Peyer's patch (tissue), 4 donors: ENCODE data around the gene NDC1. TPM values are rescaled to one million over a fixed set of nuclear protein-coding genes. Genes with fewer than 3 reads are reported as not detected.

Experiments used
- DNase-seq, 3 donors: peaks; one replicate each; pipeline ENCODE4 v3.0.0-alpha.2; 2017 to 2019
- H3K27ac ChIP-seq, 4 donors: fragments of 200-600 bp; sonication (generic); one replicate each; pipeline ENCODE4 v1.5.1; 2016 to 2019
- H3K27me3 ChIP-seq, 2 donors: fragments of 200-600 bp; sonication (generic); one replicate each; pipeline ENCODE4 v1.5.1; 2019
- H3K36me3 ChIP-seq, 3 donors: fragments of 200-600 bp; sonication (generic); one replicate each; pipeline ENCODE4 v1.5.1; 2016 to 2019
- H3K4me1 ChIP-seq, 4 donors: fragments of 200-600 bp; sonication (generic); one replicate each; pipeline ENCODE4 v1.5.1; 2016 to 2019
- H3K4me3 ChIP-seq, 4 donors: fragments of 200-600 bp; sonication (generic); 1 replicate in 3 of 4; 2 replicates in 1 of 4; pipeline ENCODE4 v1.5.1; 2016 to 2019; ENCODE audit warnings: mild to moderate bottlenecking in 1 of 4
- H3K9me3 ChIP-seq, 4 donors: fragments of 200-600 bp; sonication (generic); one replicate each; pipeline ENCODE4 v1.5.1; 2016 to 2019; ENCODE audit warnings: mild to moderate bottlenecking in 1 of 4
- POLR2A ChIP-seq, 2 donors: fragments of 450-650 bp; IDR thresholded peaks; one replicate each; pipeline ENCODE4 v1.5.1; 2017; ENCODE audit warnings: antibody characterized with exemption in 2 of 2, mild to moderate bottlenecking in 2 of 2, moderate library complexity in 2 of 2
- total RNA-seq, 4 donors: library from RNA; depleted of rRNA; stranded (reverse); fragments of >200 nt; gene quantifications; one replicate each; pipeline ENCODE4 v1.1.0, GENCODE V29; 2016
- TF ChIP-seq, protein P1 (sequence below), 6 experiments: fragments of 450-650 bp in 4 of 6; fragments of 200-600 bp in 2 of 6; sonication (generic) in 1 of 6; IDR thresholded peaks; one replicate each; pipeline ENCODE4 v1.5.1; 2017 to 2019; ENCODE audit warnings: antibody characterized with exemption in 6 of 6, mild to moderate bottlenecking in 3 of 6, moderate library complexity in 1 of 6

NDC1 gene
- total RNA-seq, 4 donors from 2014 or later, result 4.2 to 8.3 (median 6.7) TPM

DNA sequence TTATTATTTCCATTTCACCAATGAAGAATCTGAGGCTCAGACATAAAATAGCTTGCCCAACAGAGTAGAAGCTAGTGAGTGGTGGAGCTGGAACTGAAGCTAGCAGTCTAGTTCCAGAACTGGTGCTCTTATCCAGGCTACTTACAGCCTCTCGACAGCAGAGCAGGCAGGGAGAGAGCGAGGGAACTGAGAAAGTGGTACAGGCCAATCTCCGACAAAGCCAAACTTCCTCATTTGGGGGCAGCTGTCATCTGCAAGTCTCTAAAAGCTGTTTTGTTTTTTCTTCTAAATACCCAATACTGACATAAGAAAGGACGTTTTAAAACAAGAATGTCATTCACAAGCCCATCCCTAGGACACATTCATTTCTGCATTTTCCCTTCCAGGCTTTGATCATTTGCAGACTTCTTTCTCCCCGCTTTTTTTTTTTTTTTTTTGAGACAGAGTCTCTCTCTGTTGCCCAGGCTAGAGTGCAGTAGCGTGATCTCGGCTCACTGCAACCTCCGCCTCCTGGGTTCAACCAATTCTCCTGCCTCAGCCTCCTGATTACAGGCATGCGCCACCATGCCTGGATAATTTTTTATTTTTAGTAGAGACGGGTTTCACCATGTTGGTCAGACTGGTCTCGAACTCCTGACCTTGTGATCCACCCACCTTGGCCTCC is 31.5 kb upstream of the NDC1 start:
- Histone ChIP-seq H3K27ac (no peak overlapping the region), H3K9me3 (no peaks in the 10 kb centered on the region), H3K4me1 (no peaks in the 10 kb centered on the region), H3K27me3 (no peaks in the 10 kb centered on the region), H3K36me3 (peaks cover 0 to 47% (median 0%) of the 10 kb centered on the region in 3 donors), H3K4me3 (no peak overlapping the region)
- no peak for DNase-seq
- no peak for TF ChIP-seq POLR2A (IDR thresholded peaks at IDR 0.05)
- TF ChIP-seq, protein P1, sequence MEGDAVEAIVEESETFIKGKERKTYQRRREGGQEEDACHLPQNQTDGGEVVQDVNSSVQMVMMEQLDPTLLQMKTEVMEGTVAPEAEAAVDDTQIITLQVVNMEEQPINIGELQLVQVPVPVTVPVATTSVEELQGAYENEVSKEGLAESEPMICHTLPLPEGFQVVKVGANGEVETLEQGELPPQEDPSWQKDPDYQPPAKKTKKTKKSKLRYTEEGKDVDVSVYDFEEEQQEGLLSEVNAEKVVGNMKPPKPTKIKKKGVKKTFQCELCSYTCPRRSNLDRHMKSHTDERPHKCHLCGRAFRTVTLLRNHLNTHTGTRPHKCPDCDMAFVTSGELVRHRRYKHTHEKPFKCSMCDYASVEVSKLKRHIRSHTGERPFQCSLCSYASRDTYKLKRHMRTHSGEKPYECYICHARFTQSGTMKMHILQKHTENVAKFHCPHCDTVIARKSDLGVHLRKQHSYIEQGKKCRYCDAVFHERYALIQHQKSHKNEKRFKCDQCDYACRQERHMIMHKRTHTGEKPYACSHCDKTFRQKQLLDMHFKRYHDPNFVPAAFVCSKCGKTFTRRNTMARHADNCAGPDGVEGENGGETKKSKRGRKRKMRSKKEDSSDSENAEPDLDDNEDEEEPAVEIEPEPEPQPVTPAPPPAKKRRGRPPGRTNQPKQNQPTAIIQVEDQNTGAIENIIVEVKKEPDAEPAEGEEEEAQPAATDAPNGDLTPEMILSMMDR (IDR thresholded peaks at IDR 0.05), result no peak

DNA sequence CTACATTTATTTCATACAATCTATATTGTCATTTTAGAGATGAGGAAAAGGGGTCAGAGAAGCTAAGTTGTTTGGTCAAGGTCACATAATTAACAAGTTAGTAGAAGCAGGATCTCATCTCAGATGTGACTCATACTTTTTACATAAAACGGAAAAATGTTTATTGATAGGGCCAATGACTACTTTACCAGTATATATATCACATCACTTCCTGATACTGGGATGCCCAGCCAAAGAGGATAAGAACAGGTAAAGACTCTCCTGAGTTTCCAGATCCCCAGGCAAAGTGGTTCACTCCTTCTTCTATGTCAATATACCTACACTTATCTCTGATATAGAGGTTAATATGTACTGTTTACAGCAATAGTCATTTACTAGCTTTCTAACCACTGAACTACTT is 30.5 kb upstream of the NDC1 start:
- no peaks in the 10 kb centered on the region for H3K4me1 ChIP-seq
- no peaks in the 10 kb centered on the region for H3K9me3 ChIP-seq
- no peak overlapping the region for H3K4me3 ChIP-seq
- peaks cover 0 to 43% (median 0%) of the 10 kb centered on the region in 3 donors for H3K36me3 ChIP-seq
- TF ChIP-seq POLR2A (IDR thresholded peaks at IDR 0.05), result no peak
- TF ChIP-seq, protein P1 (IDR thresholded peaks at IDR 0.05), result no peak
- no peak overlapping the region for H3K27ac ChIP-seq
- no peak for DNase-seq
- no peaks in the 10 kb centered on the region for H3K27me3 ChIP-seq

- no peaks in the 10 kb centered on the region for H3K9me3 ChIP-seq
- no peak for TF ChIP-seq POLR2A (IDR thresholded peaks at IDR 0.05)
- TF ChIP-seq, protein P1 (IDR thresholded peaks at IDR 0.05), result no peak
- no peak overlapping the region for H3K4me3 ChIP-seq
- H3K36me3 ChIP-seq, result peaks cover 0 to 47% (median 0%) of the 10 kb centered on the region in 3 donors
- H3K27me3 ChIP-seq, result no peaks in the 10 kb centered on the region
- no peak overlapping the region for H3K27ac ChIP-seq
- no peak for DNase-seq
- H3K4me1 ChIP-seq, result no peaks in the 10 kb centered on the region
Measured at GRCh38 chr1:53862507-53862906, 24.4 kb upstream of the NDC1 start.

DNA sequence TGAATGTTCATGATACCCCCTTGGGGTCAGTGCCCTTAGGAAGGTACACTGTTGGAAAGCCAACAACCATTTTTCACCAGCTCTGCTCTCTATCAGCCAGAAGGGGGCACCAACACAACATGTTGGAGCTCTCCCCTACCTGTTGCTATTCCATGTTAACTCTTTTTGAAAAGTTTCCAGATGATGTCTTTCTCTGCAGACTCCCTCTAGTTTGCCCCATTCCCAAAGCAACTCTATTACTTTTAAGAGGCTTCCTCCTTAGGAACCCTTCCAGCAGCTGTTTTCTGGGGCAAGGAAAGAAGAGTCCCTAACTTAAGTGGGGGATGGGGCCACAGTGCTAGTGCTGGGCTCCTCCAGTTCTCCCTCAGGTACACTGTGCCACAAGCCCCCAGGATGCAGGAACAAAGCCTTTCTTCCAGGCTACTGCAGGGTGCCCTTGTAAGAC is 22.9 kb upstream of the NDC1 start:
- Histone ChIP-seq H3K4me3 (no peak overlapping the region), H3K27me3 (no peaks in the 10 kb centered on the region), H3K9me3 (no peaks in the 10 kb centered on the region), H3K27ac (no peak overlapping the region), H3K4me1 (no peaks in the 10 kb centered on the region), H3K36me3 (peaks cover 0 to 56% (median 0%) of the 10 kb centered on the region in 3 donors)
- TF ChIP-seq, protein P1 (IDR thresholded peaks at IDR 0.05), result peak; percentile 46 to 78 (median 68)
- no peak for TF ChIP-seq POLR2A (IDR thresholded peaks at IDR 0.05)
- peak in 1 of 3 donors; percentile 66 for DNase-seq

DNA sequence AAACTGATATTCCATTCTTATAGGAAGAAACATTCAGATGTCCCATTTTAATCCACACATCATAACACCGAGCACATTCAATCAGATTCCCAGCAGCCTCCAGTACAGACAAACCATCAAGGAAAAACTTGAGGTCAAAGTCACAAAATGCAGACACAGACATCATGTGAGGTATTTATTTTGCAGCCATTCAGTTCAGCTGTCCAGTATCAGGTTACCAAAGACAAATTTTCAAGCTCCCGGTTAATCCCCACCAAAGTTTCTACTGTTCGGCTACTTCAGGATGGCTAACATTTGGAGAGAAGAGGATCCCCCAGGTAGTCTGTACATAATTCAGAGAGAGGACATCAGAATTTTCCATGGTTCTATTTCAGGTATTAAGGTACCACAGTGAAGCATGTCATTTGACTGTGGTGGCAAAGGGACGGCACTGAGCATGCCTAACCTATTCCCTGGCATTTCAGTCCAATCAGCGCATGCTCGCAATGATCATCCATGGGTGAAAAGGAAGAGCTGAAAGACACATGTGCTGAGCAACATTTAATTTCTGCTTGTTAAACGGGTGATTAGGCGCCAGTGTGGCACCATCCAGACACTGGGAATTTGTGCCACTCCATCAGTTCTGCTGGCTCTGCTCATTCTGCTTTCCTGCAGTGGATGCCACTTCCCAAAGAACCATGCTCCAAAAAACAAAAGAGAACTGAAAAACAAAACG is 13.6 kb upstream of the NDC1 start:
- no peaks in the 10 kb centered on the region for H3K27me3 ChIP-seq
- TF ChIP-seq, protein P1 (IDR thresholded peaks at IDR 0.05), result no peak
- TF ChIP-seq POLR2A (IDR thresholded peaks at IDR 0.05), result no peak
- H3K9me3 ChIP-seq, result no peaks in the 10 kb centered on the region
- H3K27ac ChIP-seq, result no peak overlapping the region
- DNase-seq, result no peak
- no peaks in the 10 kb centered on the region for H3K4me1 ChIP-seq
- H3K36me3 ChIP-seq, result peaks cover 0 to 51% (median 0%) of the 10 kb centered on the region in 3 donors
- H3K4me3 ChIP-seq, result no peak overlapping the region
